ENCODE results near the gene WDR45B.

- TF ChIP-seq CTCF (IDR thresholded peaks at IDR 0.05), result no peak
- TF ChIP-seq ZFX (IDR thresholded peaks at IDR 0.05; ENCODE audit: borderline replicate concordance), result no peak
These were observed 8.0 kb upstream of the WDR45B start for GRCh38 chr17:82656266-82656665.
